NB4 (cell line): ENCODE results near the gene NRXN3.

Experiments
- CTCF ChIP-seq: IDR thresholded peaks from one replicate; pipeline ENCODE4 v1.5.1; 2012; ENCODE audit warnings: low read depth, low read length
- POLR2A ChIP-seq: IDR thresholded peaks from 2 replicates; pipeline ENCODE4 v1.6.1; 2011; ENCODE audit warnings: mild to moderate bottlenecking; ENCODE audit not compliant: insufficient read length; ENCODE audit errors: extremely low read depth

GRCh38 chr14:78933948-78934524, 763.9 kb downstream of the NRXN3 start:
- peak; percentile 23 for TF ChIP-seq CTCF
- TF ChIP-seq POLR2A: no peak
